GM19467 (cell line): ENCODE measurements around the gene PRKACG.

Experiments
- ATAC-seq: cut with Tn5 transposase; IDR thresholded peaks from one replicate; pipeline ENCODE4 v1.9.1; 2021; ENCODE audit warnings: mild to moderate bottlenecking, moderate library complexity; ENCODE audit not compliant: unreplicated experiment

Gene PRKACG

GRCh38 chr9:68983522-68984424 lies 30.1 kb downstream of the PRKACG start:
- ATAC-seq, result no peak

- ATAC-seq, result no peak
Observed at GRCh38 chr9:68983008-68983411, 30.9 kb downstream of the PRKACG start.

GRCh38 chr9:68981789-68982188 lies 32.1 kb downstream of the PRKACG start:
- peak; percentile 40 for ATAC-seq

GRCh38 chr9:68980341-68980914 lies 33.5 kb downstream of the PRKACG start:
- no peak for ATAC-seq

- no peak for ATAC-seq
Observed at GRCh38 chr9:68979538-68980314, 34.2 kb downstream of the PRKACG start.

- no peak for ATAC-seq
Observed at GRCh38 chr9:68978501-68978900, 35.4 kb downstream of the PRKACG start.

GRCh38 chr9:68978066-68978465 lies 35.8 kb downstream of the PRKACG start:
- no peak for ATAC-seq

GRCh38 chr9:68975365-68976043 lies 38.4 kb downstream of the PRKACG start:
- ATAC-seq, result no peak

- ATAC-seq, result no peak
Observed at GRCh38 chr9:68974901-68975300, 39.0 kb downstream of the PRKACG start.

- peak; percentile 84 for ATAC-seq
Observed at GRCh38 chr9:68974431-68974830, 39.5 kb downstream of the PRKACG start.

GRCh38 chr9:68973619-68974018 lies 40.3 kb downstream of the PRKACG start:
- ATAC-seq, result no peak

- no peak for ATAC-seq
Observed at GRCh38 chr9:68970151-68970550, 43.8 kb downstream of the PRKACG start.

- no peak for ATAC-seq
Observed at GRCh38 chr9:68969538-68969937, 44.4 kb downstream of the PRKACG start.

- ATAC-seq, result no peak
Observed at GRCh38 chr9:68967800-68968199, 46.1 kb downstream of the PRKACG start.

GRCh38 chr9:68966496-68966944 lies 47.4 kb downstream of the PRKACG start:
- ATAC-seq, result peak; percentile 64

- no peak for ATAC-seq
Observed at GRCh38 chr9:68964765-68965164, 49.1 kb downstream of the PRKACG start.

GRCh38 chr9:68964102-68964541 lies 49.8 kb downstream of the PRKACG start:
- ATAC-seq, result no peak

GRCh38 chr9:68963416-68963815 lies 50.5 kb downstream of the PRKACG start:
- no peak for ATAC-seq
